NCI-H2196 treated with DMSO at 0.1 percent for 48 hours (cell line): ENCODE data around the gene TTC22.

Experiments used
- DNase-seq: peaks from one replicate; lab custom pipeline; 2025; ENCODE audit not compliant: unreplicated experiment; lab: John Stamatoyannopoulos, UW

Gene TTC22

GRCh38 chr1:54809496-54810074 lies 8.5 kb upstream of the TTC22 start:
- no peak for DNase-seq

- DNase-seq, result no peak
Measured at GRCh38 chr1:54808443-54809207, 7.5 kb upstream of the TTC22 start.

- no peak for DNase-seq
Measured at GRCh38 chr1:54807756-54808155, 6.6 kb upstream of the TTC22 start.

GRCh38 chr1:54806931-54807611 lies 5.9 kb upstream of the TTC22 start:
- no peak for DNase-seq

GRCh38 chr1:54805981-54806381 lies 4.9 kb upstream of the TTC22 start:
- DNase-seq, result no peak

- no peak for DNase-seq
Measured at GRCh38 chr1:54805466-54805865, 4.3 kb upstream of the TTC22 start.

GRCh38 chr1:54804471-54805132 lies 3.5 kb upstream of the TTC22 start:
- no peak for DNase-seq

- no peak for DNase-seq
Measured at GRCh38 chr1:54803761-54804470, 2.8 kb upstream of the TTC22 start.

- no peak for DNase-seq
Measured at GRCh38 chr1:54800041-54800898, 853 bp downstream of the TTC22 start.

GRCh38 chr1:54798769-54799641 lies 2.1 kb downstream of the TTC22 start:
- no peak for DNase-seq

GRCh38 chr1:54798206-54798605 lies 2.9 kb downstream of the TTC22 start:
- DNase-seq, result no peak

- DNase-seq, result no peak
Measured at GRCh38 chr1:54796902-54797301, 4.2 kb downstream of the TTC22 start.

- no peak for DNase-seq
Measured at GRCh38 chr1:54795841-54796468, 5.2 kb downstream of the TTC22 start.

GRCh38 chr1:54795356-54795665 lies 5.8 kb downstream of the TTC22 start:
- no peak for DNase-seq

GRCh38 chr1:54794451-54795355 lies 6.4 kb downstream of the TTC22 start:
- no peak for DNase-seq

GRCh38 chr1:54792686-54793282 lies 8.3 kb downstream of the TTC22 start:
- no peak for DNase-seq

GRCh38 chr1:54791880-54792522 lies 9.1 kb downstream of the TTC22 start:
- no peak for DNase-seq
